ENCODE results near the gene ASB5.

Gene ASB5

GRCh38 chr4:176293660-176294059 lies 24.6 kb upstream of the ASB5 start:
- no peak for DNase-seq (ENCODE audit: low read depth)
- no peak overlapping the region for H3K4me3 ChIP-seq (ENCODE audit: low read depth, low read length)
- no peak for TF ChIP-seq CTCF (IDR thresholded peaks at IDR 0.05; ENCODE audit: control insufficient read depth, extremely low read depth, insufficient read depth)

- TF ChIP-seq CTCF (IDR thresholded peaks at IDR 0.05; ENCODE audit: control insufficient read depth, extremely low read depth, insufficient read depth): no peak
- DNase-seq (ENCODE audit: low read depth): no peak
- H3K4me3 ChIP-seq (ENCODE audit: low read depth, low read length): no peak overlapping the region
Observed at GRCh38 chr4:176292920-176293319, 23.9 kb upstream of the ASB5 start.

- no peak overlapping the region for H3K4me3 ChIP-seq (ENCODE audit: low read depth, low read length)
- no peak for TF ChIP-seq CTCF (IDR thresholded peaks at IDR 0.05; ENCODE audit: control insufficient read depth, extremely low read depth, insufficient read depth)
- DNase-seq (ENCODE audit: low read depth): no peak
Observed at GRCh38 chr4:176291748-176292147, 22.7 kb upstream of the ASB5 start.

GRCh38 chr4:176290520-176290919 lies 21.5 kb upstream of the ASB5 start:
- DNase-seq (ENCODE audit: low read depth): no peak
- H3K4me3 ChIP-seq (ENCODE audit: low read depth, low read length): no peak overlapping the region
- no peak for TF ChIP-seq CTCF (IDR thresholded peaks at IDR 0.05; ENCODE audit: control insufficient read depth, extremely low read depth, insufficient read depth)

- H3K4me3 ChIP-seq (ENCODE audit: low read depth, low read length): no peak overlapping the region
- TF ChIP-seq CTCF (IDR thresholded peaks at IDR 0.05; ENCODE audit: control insufficient read depth, extremely low read depth, insufficient read depth): no peak
- DNase-seq (ENCODE audit: low read depth): no peak
Observed at GRCh38 chr4:176289561-176289960, 20.5 kb upstream of the ASB5 start.

GRCh38 chr4:176288020-176288419 lies 19.0 kb upstream of the ASB5 start:
- DNase-seq (ENCODE audit: low read depth): no peak
- TF ChIP-seq CTCF (IDR thresholded peaks at IDR 0.05; ENCODE audit: control insufficient read depth, extremely low read depth, insufficient read depth): no peak
- H3K4me3 ChIP-seq (ENCODE audit: low read depth, low read length): no peak overlapping the region

- no peak for DNase-seq (ENCODE audit: low read depth)
- no peak overlapping the region for H3K4me3 ChIP-seq (ENCODE audit: low read depth, low read length)
Observed at GRCh38 chr4:176287546-176287945, 18.5 kb upstream of the ASB5 start.

More at GRCh38 chr4:176287546-176287945, 18.5 kb upstream of the ASB5 start:
- no peak for TF ChIP-seq CTCF (IDR thresholded peaks at IDR 0.05; ENCODE audit: control insufficient read depth, extremely low read depth, insufficient read depth)
